ENCODE results near the gene OVCH1. TPM values are rescaled to one million over a fixed set of nuclear protein-coding genes. Genes with fewer than 3 reads are reported as not detected.

OVCH1 gene
- total RNA-seq, 1 experiment from 2014 or later, result not detected

DNA sequence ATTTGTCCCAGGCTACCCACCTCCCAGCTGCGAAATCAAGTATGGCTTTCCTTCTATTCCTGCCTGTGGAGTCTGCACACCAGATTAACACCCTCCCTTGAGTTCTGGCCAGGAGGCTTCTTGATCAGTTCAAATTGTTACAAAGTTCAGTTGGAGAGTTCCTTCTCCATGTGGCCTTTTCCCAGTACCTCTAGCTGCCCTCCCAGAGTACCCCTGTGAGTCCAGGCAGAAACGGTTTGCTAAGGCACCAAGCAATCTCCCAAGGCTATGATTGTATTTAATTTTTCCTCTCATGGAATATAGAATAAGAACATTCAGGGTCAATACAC, 66.8 kb downstream of the OVCH1 start:
- DNase-seq, result no peak
- CTCF ChIA-PET, result no interaction called here
- Mint-ChIP-seq H3K9me3 (ENCODE audit: unreplicated experiment) (no peaks in the 10 kb centered on the region), H3K4me1 (ENCODE audit: low read depth, unreplicated experiment) (no peaks in the 10 kb centered on the region), H3K36me3 (ENCODE audit: insufficient read depth, unreplicated experiment) (no peaks in the 10 kb centered on the region), H3K27me3 (ENCODE audit: insufficient read depth, unreplicated experiment) (peaks cover 3% of the 10 kb centered on the region), H3K27ac (ENCODE audit: unreplicated experiment) (no peak overlapping the region), H3K4me3 (ENCODE audit: unreplicated experiment) (no peak overlapping the region)
- H3K36me3 ChIP-seq (ENCODE audit: control insufficient read depth, insufficient read depth, low read length), result no peaks in the 10 kb centered on the region
- H3K4me1 ChIP-seq, result no peaks in the 10 kb centered on the region
- intact Hi-C loops (cut with micrococcal nuclease; ENCODE audit: unreplicated experiment), result no loop called here
- no TSS peak for BruUV-seq (replicated peaks)
- H3K27me3 ChIP-seq (replicated peaks; ENCODE audit: control insufficient read depth, insufficient read depth, low read length), result no peaks in the 10 kb centered on the region
- H3K4me3 ChIP-seq (ENCODE audit: low read depth, low read length), result no peak overlapping the region
- POLR2A ChIA-PET, result no interaction called here
- no peak for TF ChIP-seq CTCF (IDR thresholded peaks at IDR 0.05; ENCODE audit: insufficient read depth in 1 of 2, low read depth in 1 of 2, low read length in 1 of 2, severe bottlenecking in 1 of 2, unreplicated experiment in 1 of 2)
- no peaks in the 10 kb centered on the region for H3K9me3 ChIP-seq

DNA sequence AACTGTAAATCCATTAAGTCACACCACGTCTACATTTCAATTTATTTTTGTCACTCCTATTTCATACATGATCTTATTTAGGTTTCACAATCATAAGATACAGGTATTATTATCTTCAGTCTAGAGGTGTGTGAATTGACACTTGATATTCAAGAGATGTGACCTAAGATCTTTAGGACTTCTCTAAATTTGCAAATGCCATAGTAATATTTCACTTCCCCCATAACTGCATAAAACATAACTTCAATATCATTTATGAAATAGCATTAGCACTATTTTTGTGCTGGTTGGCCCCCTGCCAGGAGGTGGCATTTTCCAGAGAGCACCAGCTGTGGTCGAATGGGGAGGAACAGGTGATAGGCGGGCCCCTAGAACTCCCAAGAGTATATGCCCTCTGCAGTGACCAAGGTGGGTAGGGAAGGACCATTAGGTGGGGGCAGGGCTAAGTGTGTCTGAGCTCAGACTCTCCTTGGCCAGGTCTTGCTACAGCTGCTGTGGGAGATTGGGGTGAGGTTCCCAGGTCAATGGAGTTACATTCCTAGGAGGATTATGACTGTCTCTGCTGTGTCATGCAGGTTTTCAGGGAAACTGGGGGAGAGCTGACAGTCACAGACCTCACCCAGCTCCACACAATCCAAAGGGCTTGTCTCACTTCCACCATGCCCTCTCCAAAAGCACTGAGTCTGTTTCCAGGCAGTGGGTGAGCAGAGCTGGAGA, 67.3 kb downstream of the OVCH1 start:
- ChIA-PET POLR2A (no interaction called here), CTCF (no interaction called here)
- Mint-ChIP-seq H3K27me3 (ENCODE audit: insufficient read depth, unreplicated experiment) (peaks cover 3% of the 10 kb centered on the region), H3K4me1 (ENCODE audit: low read depth, unreplicated experiment) (no peaks in the 10 kb centered on the region), H3K36me3 (ENCODE audit: insufficient read depth, unreplicated experiment) (no peaks in the 10 kb centered on the region), H3K9me3 (ENCODE audit: unreplicated experiment) (no peaks in the 10 kb centered on the region), H3K27ac (ENCODE audit: unreplicated experiment) (no peak overlapping the region), H3K4me3 (ENCODE audit: unreplicated experiment) (no peak overlapping the region)
- Histone ChIP-seq H3K4me1 (no peaks in the 10 kb centered on the region), H3K27me3 (replicated peaks; ENCODE audit: control insufficient read depth, insufficient read depth, low read length) (no peaks in the 10 kb centered on the region), H3K36me3 (ENCODE audit: control insufficient read depth, insufficient read depth, low read length) (no peaks in the 10 kb centered on the region), H3K9me3 (no peaks in the 10 kb centered on the region), H3K4me3 (ENCODE audit: low read depth, low read length) (no peak overlapping the region)
- intact Hi-C loops (cut with micrococcal nuclease; ENCODE audit: unreplicated experiment), result no loop called here
- no TSS peak for BruUV-seq (replicated peaks)
- no peak for DNase-seq
- TF ChIP-seq CTCF (IDR thresholded peaks at IDR 0.05; ENCODE audit: insufficient read depth in 1 of 2, low read depth in 1 of 2, low read length in 1 of 2, severe bottlenecking in 1 of 2, unreplicated experiment in 1 of 2), result no peak

DNA sequence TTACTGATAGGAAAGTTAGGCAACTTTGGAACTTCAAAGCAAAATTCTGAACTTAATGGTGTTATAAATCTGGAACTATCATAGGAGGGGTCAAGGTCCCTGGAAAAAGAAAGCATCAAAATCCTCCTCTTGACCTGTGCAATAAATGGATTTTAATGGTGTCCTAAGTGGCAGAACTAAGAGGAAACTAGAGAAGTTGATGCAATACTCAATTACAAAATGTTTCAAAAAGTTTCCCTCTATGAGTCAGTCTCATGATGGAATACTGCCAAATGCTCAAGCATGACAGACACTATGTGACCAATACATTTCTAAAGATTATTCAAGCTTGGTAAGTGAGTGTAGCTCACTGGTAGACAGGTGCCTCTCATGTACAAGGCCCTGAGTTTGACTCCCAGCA, 68.9 kb downstream of the OVCH1 start:
- H3K27me3 Mint-ChIP-seq (ENCODE audit: insufficient read depth, unreplicated experiment), result peaks cover 3% of the 10 kb centered on the region
- H3K27me3 ChIP-seq (replicated peaks; ENCODE audit: control insufficient read depth, insufficient read depth, low read length), result no peaks in the 10 kb centered on the region
- no peaks in the 10 kb centered on the region for H3K36me3 Mint-ChIP-seq (ENCODE audit: insufficient read depth, unreplicated experiment)
- no peaks in the 10 kb centered on the region for H3K4me1 Mint-ChIP-seq (ENCODE audit: low read depth, unreplicated experiment)
- no peaks in the 10 kb centered on the region for H3K36me3 ChIP-seq (ENCODE audit: control insufficient read depth, insufficient read depth, low read length)
- ChIA-PET CTCF (no interaction called here), POLR2A (no interaction called here)
- no peak overlapping the region for H3K4me3 Mint-ChIP-seq (ENCODE audit: unreplicated experiment)
- no peak overlapping the region for H3K27ac Mint-ChIP-seq (ENCODE audit: unreplicated experiment)
- intact Hi-C loops (cut with micrococcal nuclease; ENCODE audit: unreplicated experiment), result loop anchor here (1.0 kb wide), 1 partner anchor 47 kb away; the partner anchor contains the start of gene ERGIC2
- H3K4me1 ChIP-seq, result no peaks in the 10 kb centered on the region
- no TSS peak for BruUV-seq (replicated peaks)
- DNase-seq, result no peak
- no peak overlapping the region for H3K4me3 ChIP-seq (ENCODE audit: low read depth, low read length)
- H3K9me3 Mint-ChIP-seq (ENCODE audit: unreplicated experiment), result peaks cover 11% of the 10 kb centered on the region
- peaks cover 3% of the 10 kb centered on the region; the same call in 1 of the 2 replicates for H3K9me3 ChIP-seq
- TF ChIP-seq CTCF (IDR thresholded peaks at IDR 0.05; ENCODE audit: insufficient read depth in 1 of 2, low read depth in 1 of 2, low read length in 1 of 2, severe bottlenecking in 1 of 2, unreplicated experiment in 1 of 2), result no peak
